HUES6 (cell line): ENCODE results near the gene DGKI.

Experiments
- H3K27ac ChIP-seq: 2 replicates; pipeline ENCODE4 v1.7.0; 2013; ENCODE audit warnings: low read depth, mild to moderate bottlenecking, low read length, inconsistent platforms
- H3K27me3 ChIP-seq: 2 replicates; pipeline ENCODE4 v1.6.1; 2013; ENCODE audit warnings: low read length; ENCODE audit not compliant: control insufficient read depth, insufficient read depth
- H3K36me3 ChIP-seq: 2 replicates; pipeline ENCODE4 v1.6.1; 2013; ENCODE audit warnings: low read length; ENCODE audit not compliant: control insufficient read depth, insufficient read depth
- H3K4me1 ChIP-seq: 2 replicates; pipeline ENCODE4 v1.6.1; 2013; ENCODE audit warnings: low read length; ENCODE audit not compliant: control insufficient read depth, insufficient read depth
- H3K4me3 ChIP-seq: 2 replicates; pipeline ENCODE4 v1.5.1; 2013; ENCODE audit warnings: low read depth, low read length
- H3K9ac ChIP-seq: one replicate; pipeline ENCODE4 v1.6.1; 2013; ENCODE audit warnings: mild to moderate bottlenecking, low read length
- H3K9me3 ChIP-seq: 2 replicates; pipeline ENCODE4 v1.6.1; 2013; ENCODE audit warnings: low read depth, low read length; ENCODE audit not compliant: control insufficient read depth, insufficient read depth

The DGKI gene

DNA sequence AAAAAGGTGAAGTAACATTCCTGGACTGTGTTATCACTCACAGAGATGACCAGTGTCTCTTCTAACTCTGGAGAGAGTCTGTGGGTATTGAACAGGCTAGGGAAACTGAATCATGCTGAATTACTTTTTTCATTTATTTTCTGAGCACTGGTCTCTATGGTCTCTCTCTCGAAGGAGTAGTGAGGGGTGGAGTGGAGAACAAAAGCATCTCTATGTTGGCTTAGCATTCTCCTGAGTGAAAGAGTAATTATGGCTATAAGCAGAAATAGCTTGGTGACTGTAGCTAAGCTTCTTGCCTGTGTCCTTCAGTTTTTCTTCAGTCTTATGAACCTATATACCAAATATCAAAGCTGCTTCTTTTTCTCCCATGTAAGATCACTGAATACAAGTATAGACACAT is 438.6 kb downstream of the DGKI start:
- Histone ChIP-seq H3K27me3 (no peaks in the 10 kb centered on the region), H3K4me3 (no peak overlapping the region), H3K27ac (no peak overlapping the region), H3K36me3 (no peaks in the 10 kb centered on the region), H3K9ac (no peak overlapping the region), H3K9me3 (no peaks in the 10 kb centered on the region), H3K4me1 (peaks cover 5% of the 10 kb centered on the region)

DNA sequence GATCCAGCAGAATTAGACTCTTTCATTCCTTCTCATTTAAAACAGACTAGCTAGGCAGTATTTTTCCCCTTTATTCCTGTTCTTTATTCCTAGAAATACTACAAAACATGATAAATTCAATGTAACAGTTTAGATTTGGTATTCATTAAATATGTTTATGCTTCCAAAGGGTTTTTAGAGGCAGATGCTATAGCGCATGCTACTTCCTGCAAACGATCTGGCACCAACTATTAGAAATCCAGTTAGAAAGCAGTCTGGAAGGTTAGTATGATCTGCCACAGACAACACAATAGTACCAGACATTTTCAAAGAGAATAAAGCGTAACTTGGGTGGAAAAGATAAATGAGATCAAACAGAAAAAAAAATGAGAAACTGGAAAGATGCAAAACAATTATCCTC is 439.7 kb downstream of the DGKI start:
- no peaks in the 10 kb centered on the region for H3K9me3 ChIP-seq
- no peak overlapping the region for H3K4me3 ChIP-seq
- H3K36me3 ChIP-seq, result no peaks in the 10 kb centered on the region
- peaks cover 14% of the 10 kb centered on the region for H3K4me1 ChIP-seq
- no peak overlapping the region for H3K9ac ChIP-seq
- H3K27me3 ChIP-seq, result no peaks in the 10 kb centered on the region
- no peak overlapping the region for H3K27ac ChIP-seq

DNA sequence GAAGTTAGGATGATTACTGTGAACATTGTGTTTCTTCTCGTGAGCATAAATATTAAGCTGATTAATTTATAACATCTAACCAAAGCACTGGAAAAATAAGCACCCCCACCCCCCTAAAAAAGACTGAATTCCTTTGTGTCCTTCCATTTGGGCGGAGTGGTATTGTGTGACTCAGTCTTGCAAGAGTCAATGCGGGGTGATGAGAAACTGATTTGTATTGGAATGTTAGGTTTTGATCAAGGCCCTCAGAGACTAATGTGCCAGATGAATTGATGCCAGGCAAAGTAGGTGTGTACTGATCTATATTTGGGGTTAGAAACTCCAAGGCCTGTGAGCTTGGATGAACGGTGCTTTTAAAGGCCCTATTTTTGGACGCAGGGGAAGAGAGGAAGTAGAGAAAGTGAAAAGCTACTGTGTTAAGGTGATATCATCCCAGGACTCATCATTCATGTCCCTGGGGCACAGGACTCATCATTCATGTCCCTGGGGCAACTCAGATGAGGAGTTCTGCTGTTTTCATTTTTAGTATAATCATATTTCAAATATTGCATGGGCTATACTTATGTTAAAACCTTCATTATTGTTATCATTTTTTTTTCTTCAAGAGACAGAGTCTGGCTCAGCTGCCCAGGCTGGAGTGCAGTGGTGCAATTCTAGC is 442.0 kb downstream of the DGKI start:
- Histone ChIP-seq H3K27ac (no peak overlapping the region), H3K9me3 (no peaks in the 10 kb centered on the region), H3K4me3 (no peak overlapping the region), H3K9ac (no peak overlapping the region), H3K27me3 (no peaks in the 10 kb centered on the region), H3K4me1 (peaks cover 26% of the 10 kb centered on the region), H3K36me3 (no peaks in the 10 kb centered on the region)

DNA sequence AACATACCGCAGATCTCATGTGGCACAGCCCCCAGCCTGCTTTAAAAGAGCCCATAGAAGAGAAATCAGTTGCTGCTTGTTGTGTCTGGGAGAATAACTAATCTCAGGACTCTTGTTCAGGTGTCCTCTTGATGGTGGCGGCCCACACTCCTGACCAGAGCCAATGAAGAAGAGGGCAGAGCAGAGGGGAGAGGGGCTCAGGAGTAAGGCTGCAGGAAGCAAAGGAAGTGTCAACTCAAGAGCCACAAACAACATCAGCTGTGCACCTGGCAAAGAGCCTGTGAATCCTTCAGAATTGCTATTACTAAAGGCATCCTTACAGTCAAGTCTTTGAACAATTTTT is 443.4 kb downstream of the DGKI start:
- Histone ChIP-seq H3K36me3 (no peaks in the 10 kb centered on the region), H3K4me3 (peak overlapping the region; percentile 52), H3K9me3 (no peaks in the 10 kb centered on the region), H3K4me1 (peaks cover 26% of the 10 kb centered on the region), H3K27me3 (no peaks in the 10 kb centered on the region), H3K9ac (no peak overlapping the region), H3K27ac (no peak overlapping the region)

DNA sequence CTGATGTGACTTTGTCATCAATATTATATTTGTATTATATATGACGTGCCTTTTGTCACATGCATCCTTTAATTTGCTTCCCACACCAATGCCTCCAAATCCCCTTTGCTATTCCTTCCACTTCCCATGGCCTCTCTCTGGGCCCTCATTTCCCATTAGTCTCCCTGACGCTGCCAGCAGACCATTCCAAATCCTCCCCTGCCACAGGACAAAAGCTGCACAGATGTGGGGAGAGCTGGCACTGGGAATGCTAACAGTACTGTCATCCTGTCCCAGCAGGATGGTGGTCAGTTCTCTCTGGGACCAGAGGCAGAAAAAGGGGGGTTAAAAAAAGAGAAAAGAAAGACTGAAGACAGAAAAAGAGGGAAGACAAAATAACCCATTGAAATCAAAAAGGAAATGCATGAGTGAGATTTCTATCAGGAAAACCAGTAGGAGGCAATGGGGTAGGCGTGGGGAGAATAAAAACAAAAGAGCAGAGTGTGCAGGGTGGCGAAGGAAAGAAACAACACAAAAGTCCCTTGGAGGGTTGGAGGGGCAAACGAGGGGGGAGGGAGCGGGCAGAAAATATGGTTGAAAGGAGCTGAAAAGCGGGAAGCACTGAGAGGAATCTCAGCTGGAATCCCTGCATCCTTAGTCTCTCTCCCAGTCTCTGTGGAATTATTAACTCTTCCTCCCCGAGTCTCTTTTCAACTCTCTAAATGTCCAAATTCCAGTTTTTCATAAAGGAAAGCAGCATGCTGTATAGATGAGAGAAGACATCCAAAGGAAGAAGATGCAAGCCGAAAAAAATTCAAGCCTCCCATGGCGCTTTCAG is 444.0 kb downstream of the DGKI start:
- no peak overlapping the region for H3K9ac ChIP-seq
- H3K9me3 ChIP-seq, result no peaks in the 10 kb centered on the region
- peak overlapping the region; percentile 52 for H3K4me3 ChIP-seq
- no peaks in the 10 kb centered on the region for H3K27me3 ChIP-seq
- H3K27ac ChIP-seq, result no peak overlapping the region
- H3K36me3 ChIP-seq, result no peaks in the 10 kb centered on the region
- peaks cover 26% of the 10 kb centered on the region for H3K4me1 ChIP-seq

DNA sequence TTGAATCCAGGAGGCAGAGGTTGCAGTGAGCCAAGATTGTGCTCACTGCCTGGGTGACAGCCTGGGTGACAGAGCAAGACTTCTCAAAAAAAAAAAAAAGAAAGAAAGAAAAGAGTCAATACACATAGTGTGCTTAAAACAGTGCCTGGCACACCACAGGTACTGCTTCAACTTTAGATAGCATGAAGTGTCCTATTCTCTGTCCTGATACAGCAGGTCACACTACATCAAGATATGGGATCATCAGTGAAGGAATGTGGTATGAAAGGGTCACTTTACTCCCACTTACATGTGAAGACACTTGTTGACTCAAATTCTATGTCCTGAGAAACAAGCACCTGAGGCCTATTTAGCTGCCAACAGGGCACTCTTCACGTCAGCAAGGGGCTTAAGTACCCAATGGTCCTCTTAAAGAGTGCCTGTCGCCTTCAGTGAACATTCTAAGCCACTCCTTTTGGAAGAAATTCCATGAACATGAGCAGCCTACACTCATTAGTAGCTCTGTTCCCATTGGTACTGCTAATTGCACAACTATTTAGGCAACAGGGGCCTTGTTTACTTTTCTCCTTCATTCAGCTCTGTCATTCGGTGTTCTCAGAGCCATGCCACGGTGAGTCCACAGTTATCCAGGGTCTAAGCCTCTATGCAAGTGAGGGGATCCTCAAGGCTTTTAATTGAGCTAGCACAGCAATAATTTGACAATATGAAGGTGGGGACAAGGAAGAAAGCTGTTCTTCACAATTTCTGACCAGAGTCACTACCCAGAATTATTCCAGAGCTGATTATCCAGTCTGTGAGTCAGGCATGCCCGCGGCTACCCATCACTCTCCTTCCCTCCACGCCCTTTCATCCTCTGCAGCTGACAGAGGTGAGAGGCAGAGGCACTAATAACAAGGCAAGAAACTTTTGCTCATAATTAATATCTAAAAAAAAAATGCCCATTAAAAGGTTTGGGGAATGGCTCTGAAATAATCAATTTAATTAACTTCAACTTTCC is 446.6 kb downstream of the DGKI start:
- Histone ChIP-seq H3K4me1 (peaks cover 26% of the 10 kb centered on the region), H3K9ac (no peak overlapping the region), H3K9me3 (no peaks in the 10 kb centered on the region), H3K4me3 (no peak overlapping the region), H3K27me3 (no peaks in the 10 kb centered on the region), H3K36me3 (no peaks in the 10 kb centered on the region), H3K27ac (no peak overlapping the region)

DNA sequence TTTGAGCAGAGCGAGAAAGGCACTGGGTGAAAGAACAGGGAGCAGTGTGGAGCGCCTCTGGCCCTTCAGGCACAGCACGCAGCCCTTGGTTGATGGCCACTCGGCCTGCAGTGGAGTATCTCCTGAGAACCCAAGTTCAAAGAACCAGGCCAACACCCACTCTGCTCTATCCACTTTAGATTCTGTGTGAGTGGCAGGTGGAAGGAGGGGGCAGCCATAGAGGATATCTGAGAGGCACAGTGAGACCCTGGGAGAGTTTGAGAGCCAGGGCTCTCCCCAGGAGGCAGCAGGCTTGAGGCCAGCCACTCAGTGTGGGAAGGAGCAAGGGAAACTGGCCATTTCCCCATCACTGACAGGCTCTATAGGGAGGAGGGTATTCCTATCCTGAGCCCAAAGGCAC is 450.7 kb downstream of the DGKI start:
- no peak overlapping the region for H3K27ac ChIP-seq
- no peaks in the 10 kb centered on the region for H3K36me3 ChIP-seq
- no peak overlapping the region for H3K9ac ChIP-seq
- H3K4me3 ChIP-seq, result no peak overlapping the region
- H3K27me3 ChIP-seq, result no peaks in the 10 kb centered on the region
- H3K4me1 ChIP-seq, result peaks cover 7% of the 10 kb centered on the region; the same call in 1 of the 2 replicates
- no peaks in the 10 kb centered on the region for H3K9me3 ChIP-seq

DNA sequence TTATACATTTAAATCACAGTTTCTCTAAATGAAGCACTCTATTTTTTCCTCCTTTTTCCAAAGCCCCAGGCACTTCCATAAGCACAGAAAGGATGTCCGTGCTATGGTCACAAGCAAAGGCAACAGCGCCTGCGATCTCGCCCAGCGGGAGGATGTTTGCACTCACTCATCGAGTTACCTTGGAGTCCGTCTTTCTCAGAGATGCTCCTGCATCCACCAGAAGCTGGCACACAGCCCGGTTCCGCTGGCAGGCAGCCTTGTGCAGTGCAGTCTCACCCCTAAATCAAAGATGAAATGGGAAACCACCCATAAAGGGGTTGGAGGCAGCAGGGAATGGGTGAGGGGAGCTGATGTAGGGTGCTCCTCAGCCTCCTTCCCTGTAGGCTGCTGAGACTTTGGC is 451.4 kb downstream of the DGKI start:
- Histone ChIP-seq H3K9ac (no peak overlapping the region), H3K27ac (no peak overlapping the region), H3K4me1 (peaks cover 7% of the 10 kb centered on the region; the same call in 1 of the 2 replicates), H3K36me3 (no peaks in the 10 kb centered on the region), H3K4me3 (no peak overlapping the region), H3K9me3 (no peaks in the 10 kb centered on the region), H3K27me3 (no peaks in the 10 kb centered on the region)

DNA sequence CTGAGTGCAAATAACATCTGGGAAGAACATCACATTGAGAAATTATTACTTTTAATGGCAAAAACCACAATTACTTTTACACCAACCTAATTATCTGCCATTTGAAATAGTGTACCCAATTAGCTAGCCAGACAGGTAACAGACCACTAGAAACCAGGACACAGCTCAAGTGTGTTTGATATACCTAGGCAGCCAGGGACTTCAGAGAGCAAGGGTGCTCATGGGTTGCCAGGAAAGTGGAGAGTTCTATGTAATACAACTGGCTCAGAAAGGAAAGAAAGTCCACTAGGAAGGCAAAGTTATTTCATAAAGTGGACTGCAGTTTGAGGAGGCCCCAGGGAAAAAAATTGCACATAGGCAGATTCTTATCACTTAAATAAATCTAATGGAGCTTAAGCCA is 453.2 kb downstream of the DGKI start:
- no peaks in the 10 kb centered on the region for H3K27me3 ChIP-seq
- H3K36me3 ChIP-seq, result no peaks in the 10 kb centered on the region
- no peak overlapping the region for H3K4me3 ChIP-seq
- no peak overlapping the region for H3K27ac ChIP-seq
- H3K9me3 ChIP-seq, result no peaks in the 10 kb centered on the region
- no peak overlapping the region for H3K9ac ChIP-seq
- peaks cover 3% of the 10 kb centered on the region; the same call in 1 of the 2 replicates for H3K4me1 ChIP-seq

DNA sequence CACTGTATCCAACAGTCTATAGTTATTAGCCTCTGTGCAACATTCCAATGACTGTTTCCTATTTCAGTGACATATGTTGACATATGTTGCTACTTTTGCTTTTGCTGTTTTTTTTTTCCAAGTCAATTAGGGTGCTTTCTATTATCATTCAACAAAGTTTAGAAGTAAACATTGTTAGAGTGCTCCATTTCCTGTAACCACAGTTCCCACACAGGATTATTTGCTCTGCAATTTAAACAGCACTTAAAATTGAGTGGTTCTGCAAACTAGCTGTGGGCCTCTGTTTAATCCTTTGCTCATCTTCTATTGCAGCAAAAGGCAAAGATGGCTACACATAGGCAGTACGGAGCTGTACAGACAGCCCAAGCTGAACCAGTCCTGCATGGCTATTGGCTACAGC is 456.7 kb downstream of the DGKI start:
- H3K4me1 ChIP-seq, result peaks cover 8% of the 10 kb centered on the region
- no peak overlapping the region for H3K4me3 ChIP-seq
- no peaks in the 10 kb centered on the region for H3K9me3 ChIP-seq
- no peaks in the 10 kb centered on the region for H3K27me3 ChIP-seq
- H3K27ac ChIP-seq, result no peak overlapping the region
- H3K36me3 ChIP-seq, result no peaks in the 10 kb centered on the region
- H3K9ac ChIP-seq, result no peak overlapping the region

DNA sequence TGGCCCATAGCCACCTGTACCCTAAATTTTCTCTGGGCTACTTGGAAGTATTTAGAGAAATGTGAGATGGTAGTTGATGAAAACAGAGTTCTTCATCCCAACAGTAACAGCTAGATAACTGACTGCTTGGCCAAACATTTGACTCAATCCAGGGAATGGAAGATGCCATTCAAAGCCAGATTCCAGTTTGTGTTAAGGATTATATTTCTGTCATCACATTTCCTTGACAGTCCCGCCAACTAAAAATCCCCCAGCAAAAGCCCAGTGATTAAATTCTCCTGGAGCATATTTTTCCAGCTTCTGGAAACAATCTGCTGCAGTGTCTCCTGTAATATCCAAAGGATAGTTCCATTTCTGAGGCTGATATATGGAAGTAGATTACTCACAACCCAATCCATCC is 457.9 kb downstream of the DGKI start:
- H3K36me3 ChIP-seq, result no peaks in the 10 kb centered on the region
- peaks cover 8% of the 10 kb centered on the region for H3K4me1 ChIP-seq
- no peaks in the 10 kb centered on the region for H3K27me3 ChIP-seq
- no peaks in the 10 kb centered on the region for H3K9me3 ChIP-seq
- H3K9ac ChIP-seq, result no peak overlapping the region
- no peak overlapping the region for H3K4me3 ChIP-seq
- H3K27ac ChIP-seq, result no peak overlapping the region
